Vagina (tissue), 2 donors: ENCODE measurements around the gene PIH1D2. TPM values are rescaled to one million over a fixed set of nuclear protein-coding genes. Genes with fewer than 3 reads are reported as not detected.
"Not testable (repeated sequence)": the region's sequence is repeated elsewhere in the genome, so short reads cannot be mapped to it uniquely, and the experiment has no call there.

ENCODE experiments used
- DNase-seq, 2 donors: peaks; one replicate each; pipeline ENCODE4 v3.0.0-alpha.2; 2017; ENCODE audit errors: extremely low spot score in 2 of 2
- H3K27ac ChIP-seq: fragments of 200-600 bp; sonication (generic); one replicate; pipeline ENCODE4 v1.5.1; 2019
- H3K27me3 ChIP-seq: fragments of 200-600 bp; sonication (generic); one replicate; pipeline ENCODE4 v1.5.1; 2019
- H3K36me3 ChIP-seq, 2 donors: fragments of 200-600 bp; sonication (generic); one replicate each; pipeline ENCODE4 v1.5.1; 2017 to 2019
- H3K4me1 ChIP-seq: fragments of 200-600 bp; sonication (generic); one replicate; pipeline ENCODE4 v1.5.1; 2019
- H3K4me3 ChIP-seq, 2 donors: fragments of 200-600 bp; sonication (generic); 1 replicate in 1 of 2; 2 replicates in 1 of 2; pipeline ENCODE4 v1.5.1; 2016 to 2019
- H3K9me3 ChIP-seq: fragments of 200-600 bp; sonication (generic); one replicate; pipeline ENCODE4 v1.5.1; 2019
- CTCF ChIP-seq, 3 experiments: fragments of 450-650 bp in 2 of 3; fragments of 200-600 bp in 1 of 3; sonication (generic) in 1 of 3; IDR thresholded peaks; one replicate each; pipeline ENCODE4 v1.5.1; 2017 to 2019; ENCODE audit warnings: antibody characterized with exemption in 3 of 3, mild to moderate bottlenecking in 2 of 3, moderate library complexity in 2 of 3
- POLR2A ChIP-seq, 2 donors: fragments of 450-650 bp; IDR thresholded peaks; one replicate each; pipeline ENCODE4 v1.6.1; 2017; ENCODE audit warnings: antibody characterized with exemption in 2 of 2, mild to moderate bottlenecking in 2 of 2, moderate library complexity in 2 of 2
- POLR2AphosphoS5 ChIP-seq, 2 donors: sonication (generic); formaldehyde crosslinking; IDR thresholded peaks; one replicate each; pipeline ENCODE4 v1.9.0; 2017; ENCODE audit warnings: antibody characterized with exemption in 2 of 2, mild to moderate bottlenecking in 2 of 2, low read depth in 1 of 2; ENCODE audit not compliant: insufficient read depth in 1 of 2
- intact Hi-C: fragments of 100-400 bp; cut with DNase I; formaldehyde crosslinking; loops from one replicate; pipeline ENCODE4 v1.15.1; 2023
- total RNA-seq: library from RNA; depleted of rRNA; stranded (reverse); fragments of >200 nt; gene quantifications from one replicate; pipeline ENCODE4 v1.2.3, GENCODE V29; 2016

PIH1D2 gene
- total RNA-seq, 1 donor from 2014 or later, result 1.5 TPM

- intact Hi-C loops, result no loop called here
- Histone ChIP-seq H3K27me3 (no peaks in the 10 kb centered on the region), H3K4me1 (no peaks in the 10 kb centered on the region), H3K4me3 (no peak overlapping the region), H3K9me3 (no peaks in the 10 kb centered on the region), H3K36me3 (peaks cover 0 to 16% of the 10 kb centered on the region in 2 donors), H3K27ac (no peak overlapping the region)
- TF ChIP-seq POLR2AphosphoS5 (IDR thresholded peaks at IDR 0.05; ENCODE audit: insufficient read depth in 1 of 2, low read depth in 1 of 2) (no peak), POLR2A (IDR thresholded peaks at IDR 0.05) (no peak), CTCF (IDR thresholded peaks at IDR 0.05) (no peak)
- no peak for DNase-seq
Observed at GRCh38 chr11:112100462-112100861, 26.6 kb upstream of the PIH1D2 start.

GRCh38 chr11:112097734-112098528, 24.1 kb upstream of the PIH1D2 start:
- intact Hi-C loops, result no loop called here
- Histone ChIP-seq H3K9me3 (no peaks in the 10 kb centered on the region), H3K27ac (no peak overlapping the region), H3K36me3 (peaks cover 0 to 39% of the 10 kb centered on the region in 2 donors), H3K27me3 (no peaks in the 10 kb centered on the region), H3K4me1 (no peaks in the 10 kb centered on the region), H3K4me3 (no peak overlapping the region)
- no peak for DNase-seq
- TF ChIP-seq CTCF (IDR thresholded peaks at IDR 0.05) (no peak), POLR2AphosphoS5 (IDR thresholded peaks at IDR 0.05; ENCODE audit: insufficient read depth in 1 of 2, low read depth in 1 of 2) (no peak), POLR2A (IDR thresholded peaks at IDR 0.05) (no peak)

- intact Hi-C loops, result no loop called here
- Histone ChIP-seq H3K27ac (no peak overlapping the region), H3K27me3 (no peaks in the 10 kb centered on the region), H3K4me1 (no peaks in the 10 kb centered on the region), H3K36me3 (peaks cover 0 to 56% of the 10 kb centered on the region in 2 donors), H3K4me3 (no peak overlapping the region), H3K9me3 (no peaks in the 10 kb centered on the region)
- TF ChIP-seq CTCF (IDR thresholded peaks at IDR 0.05) (no peak), POLR2AphosphoS5 (IDR thresholded peaks at IDR 0.05; ENCODE audit: insufficient read depth in 1 of 2, low read depth in 1 of 2) (no peak), POLR2A (IDR thresholded peaks at IDR 0.05) (no peak)
- no peak for DNase-seq
Observed at GRCh38 chr11:112096194-112096593, 22.4 kb upstream of the PIH1D2 start.

GRCh38 chr11:112095302-112095701, 21.5 kb upstream of the PIH1D2 start:
- peaks cover 0 to 65% of the 10 kb centered on the region in 2 donors for H3K36me3 ChIP-seq
- H3K9me3 ChIP-seq, intact Hi-C loops, H3K27me3 ChIP-seq, H3K27ac ChIP-seq, H3K4me1 ChIP-seq, H3K4me3 ChIP-seq, DNase-seq: not testable (repeated sequence)

- Histone ChIP-seq H3K27ac (peak overlapping the region; percentile 77), H3K4me1 (peaks cover 35% of the 10 kb centered on the region), H3K36me3 (peaks cover under 1 to 65% of the 10 kb centered on the region in 2 donors), H3K4me3 (peak overlapping the region; percentile 64 to 83), H3K27me3 (no peaks in the 10 kb centered on the region), H3K9me3 (no peaks in the 10 kb centered on the region)
- intact Hi-C loops, result loop anchor here (5.0 kb wide), 1 partner anchor 210 kb away; the partner anchor contains the start of genes CFAP68 and FDXACB1
- TF ChIP-seq POLR2A (IDR thresholded peaks at IDR 0.05) (no peak), CTCF (IDR thresholded peaks at IDR 0.05) (no peak), POLR2AphosphoS5 (IDR thresholded peaks at IDR 0.05; ENCODE audit: insufficient read depth in 1 of 2, low read depth in 1 of 2) (no peak)
- DNase-seq, result no peak
Observed at GRCh38 chr11:112087212-112087611, 13.4 kb upstream of the PIH1D2 start.
